GM19395 (cell line): ENCODE data around the gene CUX1.
"Not testable (repeated sequence)": the region's sequence is repeated elsewhere in the genome, so short reads cannot be mapped to it uniquely, and the experiment has no call there.

Experiments used
- ATAC-seq: cut with Tn5 transposase; IDR thresholded peaks from one replicate; pipeline ENCODE4 v1.9.1; 2021; ENCODE audit warnings: mild to moderate bottlenecking, moderate library complexity; ENCODE audit not compliant: unreplicated experiment

Gene CUX1

GRCh38 chr7:101852364-101852763, 34.9 kb downstream of the CUX1 start:
- not testable (repeated sequence) for ATAC-seq

DNA sequence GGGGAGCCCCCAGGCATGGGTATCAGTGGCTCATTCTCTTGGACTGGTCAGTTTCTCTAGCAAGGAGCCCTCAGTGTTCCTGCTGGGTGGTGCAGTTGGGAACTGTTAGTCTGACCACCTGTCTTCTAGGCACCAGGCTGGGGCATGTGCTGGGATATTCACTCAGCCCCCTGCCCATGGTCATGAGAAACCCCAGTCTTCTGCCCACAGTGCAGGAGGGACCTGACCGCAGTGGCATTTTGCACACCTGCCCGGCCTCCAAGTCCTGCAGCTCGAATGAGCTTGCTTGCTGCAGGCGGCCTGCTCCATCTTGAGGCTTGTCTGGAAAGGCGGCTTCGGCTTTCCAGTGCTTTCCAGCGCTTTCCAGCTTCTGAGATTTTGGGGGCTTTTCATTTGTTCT, 36.3 kb downstream of the CUX1 start:
- ATAC-seq, result no peak

DNA sequence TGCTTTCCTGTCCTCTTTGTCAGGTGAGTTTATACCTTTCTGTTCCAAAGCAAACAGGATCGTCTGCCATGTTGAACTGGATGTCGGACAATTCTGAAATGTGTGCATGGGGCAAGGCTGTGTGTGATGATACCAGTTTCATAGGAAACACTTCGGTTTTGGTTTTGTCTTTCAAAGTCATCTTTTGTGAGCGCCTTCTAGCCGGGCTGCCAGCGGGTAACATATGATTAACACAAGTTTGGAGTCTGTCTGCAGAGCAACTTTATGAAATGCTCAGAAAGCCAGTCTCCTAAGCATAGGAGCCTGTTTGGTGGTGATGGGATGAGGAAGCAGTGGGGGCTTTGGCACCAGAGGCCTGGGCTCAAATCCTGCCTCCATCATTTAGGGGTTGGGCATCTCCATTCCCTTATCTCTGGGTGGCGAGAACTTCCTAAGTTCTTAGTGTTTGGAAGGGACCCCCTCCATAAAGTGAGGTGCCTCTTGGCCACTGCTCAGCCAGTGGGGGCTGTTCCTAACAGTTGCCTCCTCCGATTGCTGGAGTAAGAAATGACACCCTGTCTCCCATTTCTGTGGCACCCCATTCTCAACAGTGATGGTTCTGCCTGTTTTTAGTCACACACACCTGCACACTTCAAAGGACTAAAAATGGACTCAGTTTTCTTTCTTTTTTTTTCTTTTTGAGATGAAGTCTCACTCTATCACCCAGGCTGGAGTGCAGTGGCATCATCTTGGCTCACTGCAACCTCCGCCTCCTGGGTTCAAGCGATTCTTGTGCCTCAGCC, 36.8 kb downstream of the CUX1 start:
- ATAC-seq, result no peak

GRCh38 chr7:101856473-101857357, 39.3 kb downstream of the CUX1 start:
- ATAC-seq, result peak; percentile 94

DNA sequence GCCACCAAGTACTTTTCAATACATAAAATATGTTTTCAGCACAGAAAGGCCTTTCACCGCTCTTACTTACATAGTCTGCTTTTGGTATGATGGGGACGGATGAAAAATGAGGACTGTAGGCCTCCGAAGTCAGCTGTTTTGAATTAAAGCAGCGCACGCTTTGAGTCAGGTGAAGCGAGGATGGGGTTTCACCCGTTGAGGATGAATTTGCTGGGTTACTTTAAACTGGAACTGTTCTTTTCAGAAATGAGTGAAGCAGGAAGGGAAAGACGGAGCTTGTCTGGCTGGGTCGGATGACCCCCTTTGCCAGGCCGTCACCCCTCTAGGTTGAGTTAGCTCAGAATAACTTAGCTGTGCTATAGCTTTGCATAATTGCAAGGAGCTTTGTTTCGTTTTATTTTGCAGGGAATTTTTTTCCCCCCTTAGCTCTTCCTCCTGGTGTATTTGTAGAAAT, 40.0 kb downstream of the CUX1 start:
- peak; percentile 29 for ATAC-seq

- ATAC-seq, result no peak
Observed at GRCh38 chr7:101858437-101859385, 41.3 kb downstream of the CUX1 start.

DNA sequence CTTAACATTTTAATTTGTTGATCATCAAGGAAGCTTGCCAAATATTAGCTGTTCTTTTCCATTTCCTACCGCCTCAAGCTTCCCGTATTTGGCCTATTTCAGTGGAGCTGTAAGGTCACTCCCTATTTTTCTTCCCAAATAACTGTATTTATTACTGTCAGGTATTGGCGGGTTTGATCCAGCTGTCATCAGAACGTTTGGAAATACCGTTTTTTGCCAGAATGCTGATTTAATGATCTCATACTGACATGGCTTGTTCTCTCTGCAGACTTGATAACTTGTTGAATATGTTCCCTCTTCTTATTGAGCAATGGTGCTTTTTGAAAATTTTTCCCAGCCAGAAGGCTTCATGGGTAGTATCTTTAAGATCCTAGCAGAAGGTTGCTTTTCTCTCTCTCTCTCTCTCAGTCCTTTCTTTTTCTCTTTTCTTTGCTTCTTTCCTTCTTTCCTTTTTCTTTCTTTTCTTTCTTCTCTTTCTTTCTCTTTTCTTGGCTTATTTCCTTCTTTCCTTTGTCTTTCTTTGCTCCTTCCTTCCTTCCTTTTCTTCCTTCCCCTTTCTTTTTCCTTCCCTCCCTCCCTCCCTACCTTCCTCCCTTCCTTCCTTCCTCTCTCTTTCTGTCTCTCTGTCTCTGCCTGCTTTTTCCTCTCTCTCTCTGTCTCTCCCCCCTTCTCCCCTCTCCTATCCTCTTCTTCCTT, 42.1 kb downstream of the CUX1 start:
- ATAC-seq, result no peak

GRCh38 chr7:101860316-101861217, 43.1 kb downstream of the CUX1 start:
- no peak for ATAC-seq

DNA sequence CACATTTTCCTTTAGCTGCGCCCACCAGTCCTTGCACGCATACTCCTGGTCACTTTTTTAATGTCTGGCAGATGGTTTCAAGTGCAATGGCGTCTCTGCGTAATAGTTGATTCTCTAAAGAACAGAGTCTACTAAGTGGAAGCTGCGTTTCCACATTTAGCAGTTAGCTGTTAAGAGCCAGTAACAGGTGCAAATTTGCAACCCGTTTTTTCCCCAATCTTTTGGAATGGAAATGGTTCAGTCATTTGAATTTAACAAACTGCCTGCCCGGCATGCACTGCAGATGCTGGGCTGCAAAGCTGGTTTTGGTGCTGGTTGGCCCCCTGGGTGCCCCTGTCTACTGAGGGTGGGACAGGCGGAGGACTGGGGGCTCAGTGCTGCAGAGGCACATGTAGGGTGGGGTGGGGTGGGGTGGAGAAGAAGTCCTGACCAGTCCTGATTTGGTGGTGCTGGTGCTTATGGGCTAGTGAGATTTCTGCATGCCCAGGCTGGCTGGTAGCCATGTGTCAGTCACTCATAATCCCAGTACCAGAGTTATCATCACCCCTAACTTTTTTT, 43.9 kb downstream of the CUX1 start:
- ATAC-seq, result no peak

- ATAC-seq, result no peak
Observed at GRCh38 chr7:101862280-101863220, 45.1 kb downstream of the CUX1 start.

- no peak for ATAC-seq
Observed at GRCh38 chr7:101863598-101863997, 46.2 kb downstream of the CUX1 start.

- no peak for ATAC-seq
Observed at GRCh38 chr7:101864039-101864438, 46.6 kb downstream of the CUX1 start.

DNA sequence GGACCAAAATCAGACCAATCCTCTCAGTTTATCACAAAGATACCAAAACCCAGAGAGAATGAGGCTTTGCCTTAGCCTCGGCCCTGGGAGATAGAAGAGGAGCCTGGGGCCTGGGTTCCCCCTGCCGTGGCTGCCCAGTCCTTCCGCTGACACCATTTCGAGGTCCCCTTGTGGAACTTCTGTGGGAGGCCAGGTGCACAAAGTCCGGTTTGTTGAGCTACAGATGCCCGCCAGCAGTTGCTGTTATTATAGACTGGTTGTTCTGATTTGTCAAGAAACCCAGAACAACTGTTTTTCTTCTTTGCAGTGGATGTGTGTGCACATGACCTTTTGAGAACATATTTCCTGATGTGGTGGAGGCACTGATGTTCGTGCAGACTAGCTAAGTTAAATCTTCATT, 47.6 kb downstream of the CUX1 start:
- no peak for ATAC-seq

DNA sequence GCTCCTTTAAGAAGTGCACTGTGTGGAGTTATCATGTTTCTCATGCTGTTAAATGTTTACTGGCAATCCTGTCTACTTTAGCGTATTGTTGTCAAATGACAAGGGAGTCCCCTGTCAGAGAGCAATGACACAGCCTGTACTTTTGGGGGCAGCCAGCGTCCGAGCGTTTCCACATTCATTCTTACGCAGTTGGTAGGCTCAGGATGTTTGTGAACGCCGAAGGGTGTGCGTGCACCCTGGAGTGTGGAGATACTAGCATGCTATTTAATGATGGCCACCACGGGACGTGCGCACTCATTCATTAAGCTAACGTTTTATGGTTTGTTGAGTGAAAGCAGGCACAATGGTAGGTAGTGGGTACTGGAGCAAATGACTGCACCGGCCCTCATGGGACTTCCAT, 48.0 kb downstream of the CUX1 start:
- no peak for ATAC-seq

DNA sequence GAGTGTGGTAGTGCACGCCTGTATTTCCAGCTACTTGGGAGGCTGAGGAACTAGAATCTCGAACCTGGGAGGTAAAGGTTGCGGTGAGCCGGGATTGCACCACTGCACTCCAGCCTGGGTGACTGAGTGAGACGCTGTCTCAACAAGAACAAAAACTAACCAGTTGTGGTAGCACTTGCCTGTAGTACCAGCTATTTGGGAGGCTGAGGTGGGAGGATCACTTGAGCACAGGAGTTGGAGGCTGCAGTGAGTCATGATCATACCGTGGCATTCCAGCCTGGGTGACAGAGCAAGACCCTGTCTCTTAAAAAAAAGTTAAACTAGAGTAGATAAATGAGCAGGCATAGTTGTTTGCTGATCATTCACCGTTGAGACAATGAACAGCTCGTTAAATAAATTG, 48.9 kb downstream of the CUX1 start:
- ATAC-seq, result no peak

DNA sequence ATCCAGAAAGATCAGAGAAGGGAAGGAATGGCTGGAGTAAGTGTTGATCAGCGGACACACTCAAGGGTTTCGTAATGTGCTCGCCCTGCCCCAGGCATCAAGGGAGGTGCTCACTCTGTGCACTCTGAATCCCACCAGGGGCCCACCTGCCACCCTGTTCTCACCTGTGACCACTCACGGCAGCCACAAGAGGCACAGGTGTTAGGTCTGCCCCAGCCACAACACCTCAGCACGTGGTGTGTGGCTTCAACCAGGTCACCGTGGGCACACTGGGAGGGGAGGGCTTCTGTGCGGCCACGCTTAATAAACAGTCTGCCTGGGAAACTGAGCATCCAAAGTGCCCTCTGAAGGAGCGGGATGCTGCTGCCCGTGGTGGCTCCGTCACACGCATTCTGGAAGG, 49.8 kb downstream of the CUX1 start:
- no peak for ATAC-seq

GRCh38 chr7:101867681-101868080, 50.3 kb downstream of the CUX1 start:
- not testable (repeated sequence) for ATAC-seq
